Mammary epithelial cell (primary cell): ENCODE results near the gene PPBP.

Source experiments
- CTCF ChIP-seq, 2 donors: IDR thresholded peaks in 1 of 2; conservative IDR thresholded peaks in 1 of 2; 2 replicates each; pipeline ENCODE4 v1.5.1; 2011 to 2012; ENCODE audit warnings: inconsistent platforms in 2 of 2, low read length in 2 of 2, mild to moderate bottlenecking in 2 of 2, control low read depth in 1 of 2, low read depth in 1 of 2; ENCODE audit not compliant: insufficient read depth in 1 of 2; ENCODE audit errors: extremely low read depth in 1 of 2
- EZH2 ChIP-seq: IDR thresholded peaks from 2 replicates; pipeline ENCODE4 v1.6.1; 2012; ENCODE audit warnings: low read length, inconsistent platforms, borderline replicate concordance

DNA sequence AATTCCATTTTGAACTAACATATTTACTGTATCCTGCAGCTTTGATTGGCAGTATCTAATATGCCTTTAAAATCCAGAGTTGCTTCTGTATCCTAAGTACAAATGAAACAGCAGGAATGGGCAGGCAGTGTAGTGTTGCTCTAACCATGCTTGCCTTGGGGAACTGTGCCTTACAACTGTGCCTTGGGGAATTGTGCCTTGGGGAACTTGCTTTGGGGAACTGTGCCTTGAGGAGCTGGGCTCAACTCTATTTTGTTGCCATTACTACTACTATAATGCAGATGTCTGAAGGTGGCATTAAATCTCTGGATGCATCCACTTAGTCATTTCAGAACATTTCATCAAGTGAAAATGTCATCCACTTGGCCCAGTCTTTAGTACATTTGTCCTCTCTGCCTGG, 43.6 kb upstream of the PPBP start:
- TF ChIP-seq CTCF (conservative IDR thresholded peaks at IDR 0.05 in 1 of 2, IDR thresholded peaks at IDR 0.05 in 1 of 2; ENCODE audit: extremely low read depth in 1 of 2, insufficient read depth in 1 of 2, low read depth in 1 of 2, low read length in 2 of 2), result no peak
- no peak for TF ChIP-seq EZH2
